GM06990 (cell line): Measurements from ENCODE around the gene MYL5.
"Not testable (repeated sequence)": the region's sequence is repeated elsewhere in the genome, so short reads cannot be mapped to it uniquely, and the experiment has no call there.

ENCODE experiments used
- DNase-seq: peaks from one replicate; pipeline ENCODE4 v3.0.0-alpha.2; 2011; ENCODE audit not compliant: insufficient read length; ENCODE audit errors: extremely low read depth
- H3K27me3 ChIP-seq: replicated peaks from 2 replicates; pipeline ENCODE4 v1.6.0; 2011; ENCODE audit warnings: low read length; ENCODE audit not compliant: control insufficient read depth, insufficient read depth
- H3K36me3 ChIP-seq: 2 replicates; pipeline ENCODE4 v1.5.1; 2011; ENCODE audit warnings: low read length; ENCODE audit not compliant: control insufficient read depth, insufficient read depth
- H3K4me3 ChIP-seq: replicated peaks from 2 replicates; pipeline ENCODE4 v1.5.1; 2011; ENCODE audit warnings: low read depth, mild to moderate bottlenecking, control low read depth, low read length
- TF ChIP-seq, protein P1 (sequence below): IDR thresholded peaks from 2 replicates; pipeline ENCODE4 v1.5.1; 2011; ENCODE audit warnings: low read length, control low read depth, mild to moderate bottlenecking, inconsistent platforms; ENCODE audit not compliant: insufficient read depth, poor library complexity, severe bottlenecking

Gene MYL5

GRCh38 chr4:635851-636627, 38.3 kb upstream of the MYL5 start:
- TF ChIP-seq, protein P1, sequence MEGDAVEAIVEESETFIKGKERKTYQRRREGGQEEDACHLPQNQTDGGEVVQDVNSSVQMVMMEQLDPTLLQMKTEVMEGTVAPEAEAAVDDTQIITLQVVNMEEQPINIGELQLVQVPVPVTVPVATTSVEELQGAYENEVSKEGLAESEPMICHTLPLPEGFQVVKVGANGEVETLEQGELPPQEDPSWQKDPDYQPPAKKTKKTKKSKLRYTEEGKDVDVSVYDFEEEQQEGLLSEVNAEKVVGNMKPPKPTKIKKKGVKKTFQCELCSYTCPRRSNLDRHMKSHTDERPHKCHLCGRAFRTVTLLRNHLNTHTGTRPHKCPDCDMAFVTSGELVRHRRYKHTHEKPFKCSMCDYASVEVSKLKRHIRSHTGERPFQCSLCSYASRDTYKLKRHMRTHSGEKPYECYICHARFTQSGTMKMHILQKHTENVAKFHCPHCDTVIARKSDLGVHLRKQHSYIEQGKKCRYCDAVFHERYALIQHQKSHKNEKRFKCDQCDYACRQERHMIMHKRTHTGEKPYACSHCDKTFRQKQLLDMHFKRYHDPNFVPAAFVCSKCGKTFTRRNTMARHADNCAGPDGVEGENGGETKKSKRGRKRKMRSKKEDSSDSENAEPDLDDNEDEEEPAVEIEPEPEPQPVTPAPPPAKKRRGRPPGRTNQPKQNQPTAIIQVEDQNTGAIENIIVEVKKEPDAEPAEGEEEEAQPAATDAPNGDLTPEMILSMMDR = no peak
- Histone ChIP-seq H3K4me3 (no peak overlapping the region), H3K36me3 (no peaks in the 10 kb centered on the region), H3K27me3 (no peaks in the 10 kb centered on the region)
- no peak for DNase-seq

DNA sequence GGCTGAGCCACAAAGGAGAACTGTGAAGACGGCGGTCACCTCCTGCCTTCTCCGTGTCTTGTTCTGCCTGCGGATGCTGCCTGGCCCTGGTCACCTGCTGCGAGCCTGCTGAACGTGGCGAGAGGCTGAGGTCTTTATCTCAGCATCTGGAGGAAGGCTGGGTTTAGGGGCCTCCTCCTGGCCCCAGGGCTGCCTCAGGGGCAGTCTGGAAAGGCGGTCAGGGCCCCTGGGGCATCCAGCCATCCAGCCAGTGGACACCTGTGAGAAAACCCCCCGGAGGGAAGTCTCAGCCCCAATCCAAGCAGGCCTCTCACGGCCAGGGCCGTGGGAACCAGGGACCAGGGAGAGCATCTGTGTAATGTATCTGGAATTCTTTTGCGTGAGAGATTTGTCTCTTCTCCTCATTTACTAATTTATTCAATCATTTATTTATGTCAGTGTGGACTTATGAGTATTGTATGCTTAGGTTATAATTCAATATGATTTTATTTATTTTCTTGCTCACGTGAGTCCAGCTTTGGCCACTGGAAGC, 37.6 kb upstream of the MYL5 start:
- no peak overlapping the region for H3K4me3 ChIP-seq
- H3K36me3 ChIP-seq = no peaks in the 10 kb centered on the region
- no peaks in the 10 kb centered on the region for H3K27me3 ChIP-seq
- DNase-seq = no peak
- TF ChIP-seq, protein P1 = no peak

DNA sequence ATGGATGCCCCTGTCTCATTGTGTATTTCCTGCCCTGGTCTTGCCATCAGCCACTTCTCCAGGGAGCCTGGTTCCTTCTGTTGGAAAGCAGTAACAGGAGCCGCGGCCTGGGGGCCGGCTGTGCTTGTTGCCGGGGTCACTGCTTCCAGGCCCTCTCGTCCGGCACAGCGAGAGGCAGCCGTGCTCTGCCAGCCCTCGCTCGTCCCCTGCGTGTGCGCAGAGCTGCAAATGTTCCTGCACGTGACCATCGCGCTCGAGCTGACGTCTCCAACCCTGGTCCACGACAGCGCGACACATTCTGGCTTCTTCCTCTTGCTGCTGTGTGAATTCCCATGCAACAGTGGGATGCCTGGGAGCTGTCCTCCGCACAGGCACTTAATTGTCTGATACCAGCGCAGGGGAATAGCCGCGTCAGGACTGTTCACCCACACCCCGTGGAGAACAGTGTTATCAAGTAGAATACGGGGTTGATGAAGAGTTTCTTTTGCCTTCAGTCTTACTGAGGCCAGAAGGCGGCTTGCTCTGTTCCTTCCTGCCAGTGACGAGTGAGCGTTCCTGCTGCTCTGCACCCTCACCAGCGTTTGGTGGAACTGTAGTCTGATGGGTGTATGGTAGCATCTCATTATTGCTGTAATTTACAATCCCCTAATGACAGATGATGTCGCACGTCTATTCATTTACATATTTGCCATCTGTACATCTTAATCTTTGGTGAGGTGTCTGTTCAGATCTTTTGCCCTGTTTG, 36.6 kb upstream of the MYL5 start:
- H3K36me3 ChIP-seq = no peaks in the 10 kb centered on the region
- DNase-seq = no peak
- no peak overlapping the region for H3K4me3 ChIP-seq
- no peaks in the 10 kb centered on the region for H3K27me3 ChIP-seq
- TF ChIP-seq, protein P1 = no peak

DNA sequence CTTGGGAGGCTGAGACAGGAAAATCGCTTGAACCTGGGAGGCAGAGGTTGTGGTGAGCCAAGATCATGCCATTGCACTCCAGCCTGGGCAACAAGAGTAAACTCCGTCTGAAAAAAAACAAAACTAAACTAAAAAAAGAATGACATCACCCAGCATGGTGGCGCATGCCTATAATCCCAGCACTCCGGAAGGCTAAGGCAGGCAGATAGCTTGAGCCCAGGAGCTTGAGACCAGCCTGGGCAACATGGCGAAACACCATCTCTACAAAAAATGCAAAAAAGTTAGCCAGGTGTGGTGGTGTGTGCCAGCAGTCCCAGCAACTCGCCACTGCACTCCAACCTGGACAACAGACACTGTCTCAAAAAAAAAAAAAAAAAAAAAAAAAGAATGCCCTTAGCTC, 32.0 kb upstream of the MYL5 start:
- not testable (repeated sequence) for DNase-seq, H3K27me3 ChIP-seq

DNA sequence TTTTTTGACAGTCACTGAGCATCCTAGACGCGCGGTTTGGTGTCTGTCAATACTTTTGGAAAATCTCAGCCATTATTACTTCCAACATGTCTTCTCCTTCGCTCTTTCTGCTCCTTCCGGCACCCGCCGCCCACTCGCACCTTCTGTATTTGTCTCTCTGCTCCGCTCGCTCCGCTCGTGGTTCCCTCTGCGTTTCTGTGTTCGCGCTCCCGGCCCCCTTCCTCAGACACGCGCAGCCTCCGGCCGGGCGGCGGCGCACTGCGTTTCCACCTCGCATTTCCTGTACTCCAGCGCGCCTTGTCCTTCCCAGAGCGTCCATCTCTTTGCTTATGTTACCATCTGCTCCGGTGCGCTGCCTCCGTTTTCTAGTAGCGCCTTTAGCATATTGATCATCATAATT, 27.9 kb upstream of the MYL5 start:
- no peak overlapping the region for H3K4me3 ChIP-seq
- H3K27me3 ChIP-seq = no peaks in the 10 kb centered on the region
- TF ChIP-seq, protein P1 = no peak
- no peaks in the 10 kb centered on the region for H3K36me3 ChIP-seq
- DNase-seq = no peak

More for the DNA sequence above, 32.0 kb upstream of the MYL5 start:
- not testable (repeated sequence) for H3K4me3 ChIP-seq, H3K36me3 ChIP-seq

GRCh38 chr4:647481-647880, 26.9 kb upstream of the MYL5 start:
- H3K36me3 ChIP-seq = no peaks in the 10 kb centered on the region
- TF ChIP-seq, protein P1 = no peak
- DNase-seq = no peak
- H3K4me3 ChIP-seq = no peak overlapping the region
- no peaks in the 10 kb centered on the region for H3K27me3 ChIP-seq
